ENCODE measurements around the gene RNF144A.

Gene RNF144A

DNA sequence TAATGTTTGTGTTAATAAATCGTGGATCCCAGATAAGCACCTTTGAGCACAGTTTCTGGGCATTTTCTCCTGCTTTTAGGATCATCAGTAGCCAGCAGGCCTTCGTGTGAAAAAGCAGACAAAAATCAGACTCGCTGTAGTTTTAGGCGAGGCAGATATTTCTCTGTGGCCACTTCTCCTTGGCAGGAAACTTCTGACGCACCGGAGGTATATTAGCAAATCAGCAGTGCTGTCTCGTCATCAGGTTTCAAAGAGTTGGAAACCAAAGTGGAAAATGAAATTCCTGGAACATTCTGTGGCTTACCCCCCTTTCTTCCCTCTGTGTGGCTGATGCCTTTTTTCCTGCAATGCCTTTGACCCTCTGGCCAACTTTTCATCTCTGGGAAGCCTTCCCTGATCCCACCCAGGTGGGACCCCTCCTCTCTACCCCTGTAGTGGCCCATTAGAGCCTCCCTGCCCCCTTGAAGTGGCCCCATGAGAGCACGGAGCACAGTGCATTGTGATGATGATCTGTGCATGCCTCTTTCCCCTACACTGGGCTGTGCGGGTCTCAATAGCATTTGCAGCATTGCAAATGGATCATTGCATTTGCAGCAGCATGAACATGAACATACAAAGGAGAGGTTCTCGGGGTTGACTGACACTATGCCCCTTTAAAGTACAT is 93.3 kb downstream of the RNF144A start:
- DNase-seq = peak in 1 of 3 experiments; percentile 24

DNA sequence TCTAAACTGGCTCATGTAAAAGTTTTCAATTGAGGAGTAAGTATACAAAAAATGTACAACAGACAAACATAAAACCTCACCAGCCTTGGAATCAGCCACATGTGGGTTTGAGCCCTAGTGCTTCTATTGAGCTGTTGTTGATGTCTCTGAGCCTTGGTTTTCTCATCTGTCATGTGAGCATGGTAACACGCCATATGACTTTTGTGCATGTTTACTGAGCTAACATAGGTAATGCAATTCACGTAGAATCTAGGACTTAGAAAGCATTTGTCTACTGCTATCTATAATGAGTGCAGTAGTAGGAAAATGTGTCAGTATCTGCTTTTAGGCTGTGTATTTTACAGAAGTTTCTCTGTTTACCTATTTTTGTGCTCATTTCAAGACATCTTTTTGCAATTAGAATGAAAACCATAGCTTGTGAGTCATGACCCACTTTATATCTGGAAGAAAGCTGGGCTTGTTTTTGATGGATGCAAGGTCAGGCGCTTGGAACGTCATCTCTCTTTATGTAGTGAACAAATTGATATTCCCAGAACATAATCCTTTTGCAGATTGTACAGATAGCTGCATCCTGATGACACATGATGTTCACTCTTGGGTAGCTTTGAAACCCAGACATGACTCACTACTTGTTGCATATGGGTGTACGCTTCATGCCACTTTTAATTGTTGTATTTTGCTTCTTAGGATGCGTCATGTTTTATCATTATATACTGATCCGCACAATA is 94.3 kb downstream of the RNF144A start:
- peak in 1 of 3 experiments; percentile 86 for DNase-seq

- DNase-seq = peak; percentile 20 to 99 (median 69)
Measured at GRCh38 chr2:7012141-7012764, 95.0 kb downstream of the RNF144A start.

GRCh38 chr2:7013471-7014160 is 96.4 kb downstream of the RNF144A start:
- DNase-seq = no peak

- DNase-seq = peak in 1 of 3 experiments; percentile 11
Measured at GRCh38 chr2:7014174-7014640, 97.0 kb downstream of the RNF144A start.

DNA sequence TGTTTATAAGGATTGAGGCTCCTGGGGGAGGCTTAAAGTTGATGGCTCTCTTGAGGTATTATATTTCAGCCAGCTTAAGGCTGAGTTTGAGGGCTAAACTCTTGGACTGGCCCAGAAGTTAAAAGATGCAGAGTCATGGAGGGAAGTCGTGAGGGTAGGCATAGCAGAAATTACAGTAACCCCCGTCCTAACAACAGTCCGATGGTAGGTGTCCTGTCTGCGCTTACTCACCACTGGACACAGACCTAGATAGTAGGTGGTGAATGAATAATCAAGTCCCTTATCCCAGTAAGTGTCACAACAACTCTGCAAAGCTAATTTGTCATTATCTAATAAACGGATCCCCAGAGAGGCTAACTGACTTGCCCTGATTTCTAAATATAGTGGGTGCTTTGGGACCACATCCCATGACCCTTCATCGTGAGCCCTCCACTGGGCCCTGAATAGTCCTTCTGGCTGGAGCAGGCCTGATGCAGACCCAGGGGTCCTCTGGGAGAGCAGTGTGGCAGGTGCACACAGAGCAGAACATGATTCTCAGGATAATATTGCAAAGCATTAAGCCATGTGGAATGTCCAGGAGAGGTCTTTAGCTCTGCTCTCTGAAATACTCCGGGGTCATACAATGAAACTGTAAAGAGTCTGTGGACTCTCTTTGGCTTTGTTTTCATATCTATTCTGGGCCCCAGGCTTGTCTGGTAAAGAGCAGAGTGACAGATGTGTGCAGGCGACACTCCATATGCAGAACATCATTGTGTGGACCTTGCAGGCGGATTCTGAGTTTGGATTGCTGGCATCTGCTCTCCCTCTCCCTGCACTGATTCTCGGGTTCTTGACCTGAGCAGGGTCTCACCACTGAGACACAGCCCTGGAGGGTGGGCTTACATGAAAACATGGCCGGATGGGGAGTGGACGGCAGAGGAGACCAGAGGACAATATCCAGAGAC is 98.1 kb downstream of the RNF144A start:
- peak in 2 of 3 experiments; percentile 33 to 70 for DNase-seq

DNA sequence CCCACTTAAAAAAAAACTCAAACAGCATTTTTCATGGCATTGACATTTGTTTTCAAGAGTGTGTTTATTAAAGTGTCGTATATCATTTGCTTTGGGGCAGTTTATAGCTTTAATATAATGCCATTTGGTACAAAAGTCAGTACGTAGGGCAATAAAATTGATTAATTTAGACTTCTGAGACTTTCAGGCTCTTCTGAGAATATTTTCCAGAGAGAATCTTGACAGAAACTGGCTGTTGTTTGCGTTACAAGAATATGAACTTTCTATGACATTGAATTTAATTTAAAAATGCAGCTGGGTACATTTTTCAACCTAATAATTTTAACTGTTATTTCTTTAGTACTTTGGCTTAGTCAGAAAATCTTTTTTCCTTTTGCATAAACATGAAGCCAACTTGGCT is 98.9 kb downstream of the RNF144A start:
- DNase-seq = no peak

DNA sequence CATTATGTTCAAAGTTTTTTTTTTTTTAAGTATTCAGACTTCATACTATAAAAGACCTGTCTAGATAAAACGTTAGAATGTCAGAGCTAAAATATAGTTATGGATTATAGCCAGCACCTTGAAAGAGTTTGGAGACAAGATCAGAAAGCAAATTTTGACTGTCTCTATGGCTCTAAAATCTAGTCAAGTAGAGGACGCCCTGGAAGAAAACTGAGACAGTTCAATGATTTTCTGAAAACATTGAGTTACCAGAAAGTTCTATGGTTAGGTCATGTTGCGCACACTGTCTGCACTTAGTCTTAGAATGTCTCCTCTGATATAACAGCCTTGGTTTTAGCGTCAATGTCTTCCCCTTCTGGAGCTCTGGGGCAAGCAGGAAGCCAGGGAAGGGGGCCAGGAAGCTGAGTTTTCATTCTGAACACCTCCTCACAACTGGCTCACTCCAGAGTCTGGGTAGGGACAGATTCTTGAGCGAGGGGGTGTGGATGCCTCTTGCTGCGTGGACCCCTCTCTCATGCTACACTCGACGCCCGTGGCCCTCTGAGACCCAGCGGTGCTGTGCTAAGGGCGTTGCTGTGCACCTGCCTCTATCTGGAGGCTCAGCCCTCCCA is 99.5 kb downstream of the RNF144A start:
- no peak for DNase-seq

GRCh38 chr2:7017671-7018281 is 100.6 kb downstream of the RNF144A start:
- DNase-seq = peak in 2 of 3 experiments; percentile 60 to 75

- peak in 2 of 3 experiments; percentile 55 to 75 for DNase-seq
Measured at GRCh38 chr2:7018282-7018701, 101.1 kb downstream of the RNF144A start.

DNA sequence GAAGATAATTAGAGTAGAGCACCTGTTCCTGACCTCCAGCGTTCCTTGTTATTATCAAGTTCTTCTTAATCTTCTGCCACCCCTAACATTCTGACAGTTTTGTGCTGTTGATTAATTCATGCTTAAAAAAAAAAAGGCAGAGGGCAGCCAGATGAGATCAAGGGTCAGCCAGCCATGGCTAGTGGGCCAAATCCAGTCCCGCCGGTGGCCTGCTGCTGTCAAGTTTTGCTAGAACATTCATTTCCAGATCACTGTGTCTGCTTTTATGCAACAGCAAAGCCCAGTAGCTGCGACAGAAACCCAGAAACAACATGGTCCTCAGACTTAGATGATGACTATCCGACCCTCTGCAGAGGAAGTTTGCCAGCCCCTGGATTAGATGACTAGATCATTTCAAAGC is 101.6 kb downstream of the RNF144A start:
- DNase-seq = no peak

DNA sequence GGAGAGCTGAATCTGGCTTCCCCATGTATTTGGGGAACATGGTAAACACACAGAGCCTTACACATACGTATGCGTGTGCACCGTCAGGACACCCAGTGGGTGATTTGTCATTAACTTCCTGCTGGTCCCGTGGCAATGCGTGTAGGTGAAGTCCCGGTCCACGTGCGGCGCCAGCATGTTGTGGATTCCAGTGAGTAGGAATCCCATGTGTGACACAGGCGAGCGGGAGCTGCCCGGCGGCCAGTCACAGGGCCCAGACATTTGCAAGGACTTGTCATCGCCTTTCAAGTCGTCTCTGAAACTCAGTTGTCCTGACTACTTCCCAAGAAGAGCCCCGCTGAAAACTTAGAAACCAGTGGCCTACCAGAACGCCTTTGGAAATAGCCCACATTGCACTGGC is 102.0 kb downstream of the RNF144A start:
- no peak for DNase-seq

- no peak for DNase-seq
Measured at GRCh38 chr2:7020059-7020458, 102.8 kb downstream of the RNF144A start.

DNA sequence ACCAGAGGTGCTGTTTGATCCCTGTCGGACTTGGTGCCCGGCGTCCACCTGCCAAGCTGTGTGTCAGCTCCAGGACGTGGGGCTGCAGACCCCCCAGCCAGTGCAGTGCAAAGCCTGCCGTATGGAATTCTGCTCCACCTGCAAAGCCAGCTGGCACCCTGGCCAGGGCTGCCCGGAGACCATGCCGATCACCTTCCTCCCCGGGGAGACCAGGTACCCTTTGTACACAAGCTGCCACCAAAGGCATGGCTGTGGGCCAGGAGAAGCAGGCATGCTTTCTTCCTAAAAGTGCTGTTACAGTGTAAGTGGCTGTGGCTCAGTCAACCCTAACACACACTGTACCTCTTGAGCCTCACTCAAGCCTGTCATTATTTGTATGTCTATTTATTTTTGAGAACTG is 103.3 kb downstream of the RNF144A start:
- peak in 1 of 3 experiments; percentile 29 for DNase-seq

GRCh38 chr2:7020939-7021470 is 103.8 kb downstream of the RNF144A start:
- DNase-seq = no peak

- DNase-seq = no peak
Measured at GRCh38 chr2:7022492-7023385, 105.5 kb downstream of the RNF144A start.

DNA sequence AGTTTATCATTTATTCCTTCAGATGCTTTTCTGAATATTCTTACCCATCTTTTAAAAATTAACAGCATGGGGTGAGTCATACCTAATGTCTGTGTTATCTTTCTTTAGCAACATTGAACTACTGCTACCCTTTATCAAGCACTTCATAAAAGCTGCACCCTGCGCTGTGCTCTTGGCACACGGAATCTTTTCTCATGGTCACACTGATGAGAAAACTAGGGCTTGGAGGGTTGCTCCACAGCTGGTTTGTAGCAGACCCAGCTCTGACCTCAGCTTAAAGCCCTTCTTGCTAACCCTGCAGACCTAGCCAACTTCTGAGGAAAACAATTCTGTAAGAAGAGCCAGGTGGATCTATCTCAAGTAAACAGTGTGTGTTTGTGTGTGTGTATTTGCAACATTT is 106.3 kb downstream of the RNF144A start:
- no peak for DNase-seq

GRCh38 chr2:7024261-7024660 is 107.0 kb downstream of the RNF144A start:
- no peak for DNase-seq

DNA sequence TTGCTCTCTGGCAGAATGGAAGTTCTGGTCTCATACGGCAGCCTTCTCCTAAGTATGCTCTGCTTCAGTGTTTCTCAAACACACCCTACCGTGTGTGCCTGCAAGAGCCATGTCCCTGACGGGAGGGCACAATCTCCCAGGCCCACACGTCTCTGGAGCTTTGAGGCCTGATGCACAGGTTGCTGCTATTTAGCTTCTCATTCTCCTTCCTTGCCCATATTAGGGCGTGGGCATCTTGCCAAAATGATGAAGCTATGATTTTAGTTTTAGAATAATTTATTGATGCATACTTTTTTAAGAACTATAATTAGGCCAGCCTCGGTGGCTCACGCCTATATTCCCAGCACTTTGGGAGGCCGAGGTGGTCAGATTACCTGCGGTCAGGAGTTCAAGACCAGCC is 107.9 kb downstream of the RNF144A start:
- no peak for DNase-seq

GRCh38 chr2:7026742-7027141 is 109.5 kb downstream of the RNF144A start:
- DNase-seq = peak; percentile 56 to 96 (median 88)
